ENCODE data around the gene B4GALNT1.
A peak's percentile ranks its signal among the peaks of the same experiment; 100 is the strongest.
"Not testable (repeated sequence)": the region's sequence is repeated elsewhere in the genome, so short reads cannot be mapped to it uniquely, and the experiment has no call there.

Gene B4GALNT1

DNA sequence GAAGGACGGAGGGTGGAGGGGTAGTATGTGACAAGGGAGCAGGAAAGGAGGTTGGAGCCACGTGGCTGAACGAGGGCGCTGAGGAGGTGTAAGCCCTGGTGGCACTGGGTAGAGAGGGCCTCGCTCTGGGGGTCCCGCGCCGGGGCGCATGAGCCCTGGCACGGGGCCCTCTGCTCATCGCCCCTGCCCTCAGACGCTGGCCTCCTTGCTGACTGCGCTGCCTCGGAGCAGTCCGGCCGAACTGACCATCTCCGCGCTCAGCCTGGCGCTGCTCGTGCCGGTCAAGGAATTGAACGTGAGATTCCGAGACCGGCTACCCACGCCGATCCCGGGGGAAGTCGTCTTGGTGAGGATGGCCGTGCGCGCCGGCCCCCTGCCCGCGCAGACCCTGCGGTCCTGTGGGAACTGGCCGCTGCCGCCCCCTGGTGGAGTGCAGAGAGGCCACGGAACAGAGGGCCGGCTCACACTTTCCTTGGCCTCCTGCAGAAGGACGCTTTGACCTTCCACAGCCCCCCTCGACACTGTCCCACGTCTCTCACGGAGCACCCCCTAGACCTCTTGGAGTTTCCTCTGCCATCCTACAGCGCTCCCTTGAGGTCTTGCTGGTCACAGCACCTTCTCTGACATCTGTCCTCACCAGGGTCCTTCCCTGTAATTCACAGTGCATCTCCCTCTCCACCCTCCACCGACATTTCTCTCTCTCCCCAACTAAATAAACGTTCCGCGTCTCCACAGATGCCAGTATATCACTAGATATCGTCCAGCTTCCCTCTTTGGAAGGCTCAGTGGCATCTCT is 11.3 kb downstream of the B4GALNT1 start:
- Histone ChIP-seq H3K9me3 (peaks cover 13% of the 10 kb centered on the region; the same call in 1 of the 2 replicates), H3K27me3 (peaks cover 96% of the 10 kb centered on the region), H4K20me1 (peaks cover 40% of the 10 kb centered on the region), H3K9ac (no peak overlapping the region), H3K4me1 (peaks cover 33% of the 10 kb centered on the region), H3K27ac (no peak overlapping the region), H3K36me3 (peaks cover 14% of the 10 kb centered on the region; the same call in 1 of the 2 replicates), H3K4me3 (peak overlapping the region; percentile 34; the same call in 1 of the 2 replicates), H3K4me2 (peak overlapping the region; percentile 67)
- no peak for TF ChIP-seq Cebpa-rat (IDR thresholded peaks at IDR 0.05)

DNA sequence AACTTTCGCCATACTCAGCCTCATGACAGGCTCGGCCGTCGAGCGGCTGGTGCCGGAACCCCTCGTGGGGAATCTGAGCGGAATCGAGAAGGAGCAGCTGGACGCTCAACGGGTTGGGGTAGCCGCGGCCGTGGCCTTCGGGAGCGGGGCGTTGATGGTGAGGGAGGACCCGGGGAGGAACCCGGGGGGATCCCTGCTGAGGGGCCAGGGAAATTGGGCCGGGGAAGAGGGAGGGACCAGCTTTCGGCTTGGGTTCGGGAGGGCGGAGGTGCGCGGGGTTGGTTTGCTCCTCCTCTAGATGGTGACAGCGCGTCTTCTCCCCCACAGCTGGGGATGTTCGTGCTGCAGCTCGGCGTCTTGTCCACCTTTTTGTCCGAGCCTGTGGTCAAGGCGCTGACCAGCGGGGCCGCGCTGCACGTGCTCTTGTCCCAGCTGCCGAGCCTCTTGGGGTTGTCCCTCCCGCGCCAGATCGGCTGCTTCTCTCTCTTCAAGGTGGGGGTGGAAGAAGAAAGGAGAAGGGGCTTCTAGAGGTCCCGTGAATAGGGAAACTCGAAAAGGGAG is 12.0 kb downstream of the B4GALNT1 start:
- TF ChIP-seq Cebpa-rat (IDR thresholded peaks at IDR 0.05): no peak
- H3K9ac ChIP-seq: no peak overlapping the region
- no peak overlapping the region for H3K27ac ChIP-seq
- peaks cover 89% of the 10 kb centered on the region for H3K27me3 ChIP-seq
- H3K9me3 ChIP-seq: peaks cover 13% of the 10 kb centered on the region; the same call in 1 of the 2 replicates
- peaks cover 40% of the 10 kb centered on the region for H4K20me1 ChIP-seq
- H3K4me2 ChIP-seq: peak overlapping the region; percentile 67
- H3K4me3 ChIP-seq: peak overlapping the region; percentile 34
- H3K36me3 ChIP-seq: peaks cover 20% of the 10 kb centered on the region; the same call in 1 of the 2 replicates
- peaks cover 39% of the 10 kb centered on the region for H3K4me1 ChIP-seq

DNA sequence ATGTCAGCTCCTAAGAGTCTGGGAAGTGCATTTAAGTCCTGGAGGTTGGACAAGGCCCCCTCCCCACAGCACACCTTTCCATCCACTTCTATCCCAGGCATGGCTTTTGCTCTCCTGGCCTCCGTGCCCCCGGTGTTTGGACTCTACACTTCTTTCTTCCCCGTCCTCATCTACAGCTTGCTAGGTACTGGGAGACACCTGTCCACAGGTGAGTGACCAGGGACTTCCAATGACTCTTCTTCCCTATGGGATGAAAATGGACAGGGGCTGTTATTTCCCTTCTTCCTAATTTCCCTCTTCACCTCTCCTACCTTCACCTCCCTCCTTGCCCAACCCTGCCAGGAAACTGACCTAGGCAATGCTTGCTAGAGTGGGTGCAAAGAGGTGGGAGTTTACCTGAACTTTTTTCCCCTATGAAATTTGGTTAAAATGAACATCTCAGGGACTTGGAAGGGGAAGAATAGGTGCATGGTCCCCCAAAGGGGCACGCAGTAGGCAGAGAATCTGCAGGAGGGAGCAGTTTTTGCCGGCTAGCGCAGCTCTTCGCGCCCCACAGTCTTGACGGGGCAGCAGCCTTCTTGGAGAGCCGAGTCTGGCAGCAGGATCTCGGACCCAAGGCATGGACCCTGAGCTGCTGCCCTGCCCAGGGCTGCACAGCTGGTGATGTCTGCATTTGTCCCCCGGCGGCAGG is 12.6 kb downstream of the B4GALNT1 start:
- Histone ChIP-seq H3K4me2 (peak overlapping the region; percentile 67), H3K27me3 (peaks cover 83% of the 10 kb centered on the region), H3K36me3 (peaks cover 26% of the 10 kb centered on the region; the same call in 1 of the 2 replicates)

DNA sequence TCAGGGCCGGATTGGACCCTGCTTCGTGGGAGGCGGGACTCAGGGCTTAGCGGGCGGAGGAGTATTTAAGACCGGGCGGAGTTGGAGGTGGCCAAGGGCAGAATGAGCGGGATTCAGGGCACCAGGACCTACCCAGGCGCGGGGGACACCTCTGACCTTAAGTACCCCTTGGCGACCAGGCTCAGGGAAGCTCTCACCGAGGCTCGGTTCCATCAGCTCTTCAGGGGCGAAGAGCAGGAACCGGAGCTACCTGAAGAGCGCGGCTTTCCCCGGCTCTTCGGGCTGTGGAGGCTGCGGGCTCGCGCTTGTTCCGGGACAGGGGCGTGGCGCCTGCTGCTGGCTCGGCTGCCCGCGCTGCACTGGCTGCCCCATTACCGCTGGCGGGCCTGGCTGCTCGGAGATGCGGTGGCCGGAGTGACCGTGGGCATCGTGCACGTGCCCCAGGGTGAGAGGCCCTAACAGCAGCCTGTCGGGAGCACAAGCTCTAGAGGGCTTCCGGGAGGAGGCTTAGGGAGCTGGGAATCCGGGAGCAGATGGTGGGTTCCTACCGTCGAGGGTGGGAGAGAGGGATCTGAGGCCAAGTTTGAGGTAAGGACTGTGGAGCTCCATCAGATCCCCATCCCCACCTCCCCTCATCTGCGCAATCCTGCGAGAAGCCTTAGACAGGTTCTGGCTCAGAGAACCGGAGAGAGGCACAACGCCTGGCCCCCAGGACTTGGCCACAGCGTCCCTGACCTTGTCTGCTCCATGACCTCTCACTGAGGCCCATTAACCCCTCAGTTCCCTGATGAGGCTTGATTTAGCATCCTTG is 13.4 kb downstream of the B4GALNT1 start:
- peaks cover 26% of the 10 kb centered on the region; the same call in 1 of the 2 replicates for H3K36me3 ChIP-seq
- peaks cover 13% of the 10 kb centered on the region; the same call in 1 of the 2 replicates for H3K9me3 ChIP-seq
- peaks cover 40% of the 10 kb centered on the region for H4K20me1 ChIP-seq
- H3K27ac ChIP-seq: no peak overlapping the region
- no peak overlapping the region for H3K4me3 ChIP-seq
- H3K27me3 ChIP-seq: peaks cover 75% of the 10 kb centered on the region
- H3K9ac ChIP-seq: no peak overlapping the region
- no peak overlapping the region for H3K4me2 ChIP-seq
- no peak for TF ChIP-seq Cebpa-rat (IDR thresholded peaks at IDR 0.05)
- H3K4me1 ChIP-seq: peaks cover 43% of the 10 kb centered on the region

More for the DNA sequence above, 12.6 kb downstream of the B4GALNT1 start:
- no peak for TF ChIP-seq Cebpa-rat (IDR thresholded peaks at IDR 0.05)
- Histone ChIP-seq H3K4me1 (peaks cover 39% of the 10 kb centered on the region), H3K9ac (no peak overlapping the region), H3K27ac (no peak overlapping the region), H4K20me1 (peaks cover 40% of the 10 kb centered on the region), H3K9me3 (peaks cover 13% of the 10 kb centered on the region; the same call in 1 of the 2 replicates), H3K4me3 (peak overlapping the region; percentile 16; the same call in 1 of the 2 replicates)

DNA sequence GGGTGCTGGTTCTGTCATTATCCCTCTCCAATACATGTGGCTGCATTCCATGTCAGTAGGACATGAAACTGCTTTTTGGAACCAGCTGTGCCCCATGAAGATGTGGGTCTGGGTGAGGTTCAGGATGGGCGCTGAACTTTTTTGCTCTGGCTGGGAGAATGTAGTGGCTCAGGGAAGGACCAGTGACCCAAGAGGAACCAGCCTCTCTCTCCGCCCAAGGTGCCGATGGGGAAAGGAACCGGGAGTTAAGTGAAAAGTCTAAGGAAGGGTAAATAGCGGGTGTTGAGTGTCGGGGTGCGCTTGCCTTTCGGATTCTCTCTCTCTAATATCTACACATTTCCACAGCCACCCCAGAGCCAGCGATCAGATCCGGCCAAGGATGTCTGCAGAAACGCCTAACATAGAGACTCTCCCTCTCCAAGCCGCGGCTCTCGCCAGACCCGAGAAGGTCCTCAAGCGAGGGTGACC is 14.0 kb downstream of the B4GALNT1 start:
- Histone ChIP-seq H3K27me3 (peaks cover 69% of the 10 kb centered on the region), H3K4me2 (peak overlapping the region; percentile 7; the same call in 1 of the 2 replicates), H3K9me3 (peaks cover 13% of the 10 kb centered on the region; the same call in 1 of the 2 replicates), H3K27ac (no peak overlapping the region), H3K36me3 (peaks cover 26% of the 10 kb centered on the region; the same call in 1 of the 2 replicates), H3K9ac (no peak overlapping the region), H3K4me3 (no peak overlapping the region), H3K4me1 (peaks cover 50% of the 10 kb centered on the region), H4K20me1 (peaks cover 40% of the 10 kb centered on the region)
- no peak for TF ChIP-seq Cebpa-rat (IDR thresholded peaks at IDR 0.05)

DNA sequence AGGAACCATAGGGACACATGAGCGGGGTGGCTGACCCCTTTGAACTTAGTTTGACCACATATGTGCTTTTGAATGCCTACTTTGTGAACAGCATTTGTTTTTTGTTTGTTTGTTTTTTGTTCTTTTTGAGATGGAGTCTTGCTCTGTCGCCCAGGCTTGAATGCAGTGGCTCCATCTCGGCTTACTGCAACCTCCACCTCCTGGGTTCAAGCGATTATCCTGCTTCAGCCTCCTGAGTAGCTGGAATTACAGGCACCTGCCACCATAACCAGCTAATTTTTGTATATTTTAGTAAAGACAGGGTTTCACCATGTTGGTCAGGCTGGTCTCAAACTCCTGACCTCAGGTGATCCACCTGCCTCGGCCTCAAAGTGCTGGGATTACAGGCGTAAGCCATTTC is 14.6 kb downstream of the B4GALNT1 start:
- Histone ChIP-seq H3K4me2 (peak overlapping the region; percentile 7; the same call in 1 of the 2 replicates), H3K4me1 (peaks cover 55% of the 10 kb centered on the region), H4K20me1 (peaks cover 40% of the 10 kb centered on the region), H3K9me3 (peaks cover 13% of the 10 kb centered on the region; the same call in 1 of the 2 replicates), H3K27me3 (peaks cover 63% of the 10 kb centered on the region), H3K36me3 (peaks cover 26% of the 10 kb centered on the region; the same call in 1 of the 2 replicates)
- not testable (repeated sequence) for H3K4me3 ChIP-seq, H3K9ac ChIP-seq, H3K27ac ChIP-seq

DNA sequence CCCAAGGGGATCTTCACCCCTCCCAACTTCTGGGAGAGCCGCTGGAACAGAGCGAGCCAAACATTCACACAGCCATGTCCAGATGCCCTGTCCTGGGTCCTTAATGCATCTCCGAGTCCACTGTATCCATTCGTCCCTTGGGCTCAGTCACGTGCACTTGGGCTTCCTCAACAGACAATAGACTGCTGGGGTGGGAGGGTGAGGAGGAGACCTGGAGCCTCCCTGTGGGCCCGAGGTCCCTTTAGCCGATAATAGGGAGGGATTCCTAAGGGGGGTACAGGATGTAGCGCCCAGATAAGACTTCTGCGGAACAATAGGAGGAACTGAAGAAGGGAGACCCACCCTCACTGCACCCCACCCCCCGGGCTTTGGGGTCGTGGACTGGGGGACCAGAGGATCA is 15.1 kb downstream of the B4GALNT1 start:
- H3K9me3 ChIP-seq: peaks cover 13% of the 10 kb centered on the region; the same call in 1 of the 2 replicates
- peaks cover 58% of the 10 kb centered on the region for H3K27me3 ChIP-seq
- H3K27ac ChIP-seq: no peak overlapping the region
- H3K9ac ChIP-seq: no peak overlapping the region
- peaks cover 60% of the 10 kb centered on the region for H3K4me1 ChIP-seq
- H3K4me3 ChIP-seq: no peak overlapping the region
- H3K4me2 ChIP-seq: peak overlapping the region; percentile 12; the same call in 1 of the 2 replicates
- TF ChIP-seq Cebpa-rat (IDR thresholded peaks at IDR 0.05): no peak
- H3K36me3 ChIP-seq: peaks cover 26% of the 10 kb centered on the region; the same call in 1 of the 2 replicates
- peaks cover 37% of the 10 kb centered on the region for H4K20me1 ChIP-seq

DNA sequence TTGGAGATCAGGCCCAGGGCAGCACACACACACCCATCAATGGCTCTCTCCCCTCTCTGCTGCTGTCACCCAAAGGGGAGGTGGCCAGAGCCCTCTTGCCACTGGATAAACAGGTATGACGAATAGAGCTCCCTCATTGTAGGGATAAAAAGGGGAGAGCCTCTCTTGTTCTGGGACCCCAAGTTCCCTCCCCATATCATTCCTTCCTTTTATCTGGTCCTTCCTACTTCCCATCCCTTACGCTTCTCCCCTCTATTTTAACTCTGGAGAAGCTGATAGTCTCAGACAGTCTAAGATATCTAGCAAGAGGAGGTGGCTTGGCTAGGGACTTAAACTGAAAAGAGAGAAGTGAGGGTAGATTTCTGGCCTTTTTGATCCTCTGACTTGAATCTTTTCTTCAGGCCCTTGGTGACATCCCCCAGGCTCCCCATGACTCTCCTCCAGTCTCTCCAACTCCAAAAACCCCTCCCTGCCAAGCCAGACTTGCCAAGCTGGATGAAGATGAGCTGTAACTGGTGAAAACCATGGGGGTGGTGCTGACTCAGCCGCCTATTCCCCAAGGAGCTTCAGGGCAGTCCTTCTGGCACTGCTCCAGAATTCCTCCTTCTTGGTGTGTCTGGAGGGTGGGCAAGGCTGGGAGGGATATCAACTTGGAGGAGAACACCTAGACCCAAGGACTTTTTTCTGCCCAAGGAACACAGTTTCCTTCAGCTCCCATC is 16.5 kb downstream of the B4GALNT1 start:
- peaks cover 24% of the 10 kb centered on the region for H4K20me1 ChIP-seq
- peaks cover 70% of the 10 kb centered on the region for H3K4me1 ChIP-seq
- H3K9ac ChIP-seq: no peak overlapping the region
- H3K4me3 ChIP-seq: no peak overlapping the region; the same call in 1 of the 2 replicates
- H3K27me3 ChIP-seq: peaks cover 49% of the 10 kb centered on the region
- peaks cover 26% of the 10 kb centered on the region; the same call in 1 of the 2 replicates for H3K36me3 ChIP-seq
- H3K27ac ChIP-seq: peak overlapping the region; percentile 94; the same call in 1 of the 2 replicates
- TF ChIP-seq Cebpa-rat (IDR thresholded peaks at IDR 0.05): no peak
- H3K9me3 ChIP-seq: peaks cover 13% of the 10 kb centered on the region; the same call in 1 of the 2 replicates
- peak overlapping the region; percentile 94 for H3K4me2 ChIP-seq
